K562 (cell line): Measurements from ENCODE around the gene ART1. TPM values are rescaled to one million over a fixed set of nuclear protein-coding genes. Genes with fewer than 3 reads are reported as not detected.

ENCODE experiments used
- CBX2 ChIP-seq: fragments of 200-600 bp; sonication (generic); IDR thresholded peaks from one replicate; pipeline ENCODE4 v1.6.1; 2012; ENCODE audit warnings: mild to moderate bottlenecking, low read length, inconsistent platforms; ENCODE audit not compliant: insufficient read depth, poor library complexity, severe bottlenecking
- CBX5 ChIP-seq: IDR thresholded peaks from 2 replicates; pipeline ENCODE4 v1.6.1; 2014; ENCODE audit warnings: low read depth, borderline replicate concordance
- DPF2 ChIP-seq: fragments of 450-650 bp; IDR thresholded peaks from 2 replicates; pipeline ENCODE4 v1.6.1; 2016
- ESRRA ChIP-seq: fragments of 450-650 bp; IDR thresholded peaks from 2 replicates; pipeline ENCODE4 v1.6.1; 2014; ENCODE audit warnings: low read depth, mild to moderate bottlenecking, moderate library complexity, borderline replicate concordance
- FOXK2 ChIP-seq, 2 experiments: fragments of 450-650 bp; IDR thresholded peaks in 1 of 2; conservative IDR thresholded peaks in 1 of 2; 2 replicates each; pipeline ENCODE4 v1.6.1; 2016; ENCODE audit warnings: low read depth in 2 of 2, mild to moderate bottlenecking in 1 of 2
- GTF2E2 ChIP-seq: fragments of 200-800 bp; sonication (Bioruptor generic); IDR thresholded peaks from 2 replicates; pipeline ENCODE4 v1.6.1; 2016; ENCODE audit warnings: missing genetic modification characterization, missing compliant biosample characterization
- HEY1 ChIP-seq: fragments of 250-450 bp; sonication (Bioruptor Pico); IDR thresholded peaks from 2 replicates; pipeline ENCODE4 v1.5.0; 2020; ENCODE audit warnings: mild to moderate bottlenecking, moderate library complexity, borderline replicate concordance
- HLTF ChIP-seq: fragments of 450-650 bp; IDR thresholded peaks from 2 replicates; pipeline ENCODE4 v1.6.1; 2016
- MECOM ChIP-seq: fragments of 250-450 bp; sonication (Bioruptor Pico); IDR thresholded peaks from 2 replicates; pipeline ENCODE4 v1.8.0; 2022; ENCODE audit warnings: inconsistent platforms
- NONO ChIP-seq, 2 experiments: fragments of 200-400 bp in 1 of 2; fragments of 450-650 bp in 1 of 2; formaldehyde crosslinking in 1 of 2; IDR thresholded peaks; 2 replicates each; pipeline ENCODE4 v1.6.1; 2017; ENCODE audit warnings: low read depth in 2 of 2, mild to moderate bottlenecking in 2 of 2, moderate library complexity in 2 of 2, low read length in 1 of 2
- NUFIP1 ChIP-seq: fragments of 450-650 bp; IDR thresholded peaks from 2 replicates; pipeline ENCODE4 v1.6.1; 2018; ENCODE audit not compliant: partially characterized antibody
- PPARD ChIP-seq: fragments of 250-450 bp; sonication (Bioruptor Pico); IDR thresholded peaks from 2 replicates; pipeline ENCODE4 v1.8.0; 2022; ENCODE audit warnings: inconsistent platforms, mild to moderate bottlenecking, moderate library complexity
- PTBP1 ChIP-seq: fragments of 200-400 bp; formaldehyde crosslinking; IDR thresholded peaks from 2 replicates; pipeline ENCODE4 v1.6.1; 2017; ENCODE audit warnings: low read depth, low read length
- SAFB ChIP-seq: fragments of 200-400 bp; formaldehyde crosslinking; IDR thresholded peaks from 2 replicates; pipeline ENCODE4 v1.6.1; 2017; ENCODE audit warnings: low read depth, low read length, borderline replicate concordance
- SETDB1 ChIP-seq: IDR thresholded peaks from one replicate; pipeline ENCODE4 v1.6.1; 2012; ENCODE audit warnings: low read length, control low read depth, inconsistent platforms
- SIN3A ChIP-seq, 2 experiments: fragments of 150-350 bp in 1 of 2; IDR thresholded peaks; 2 replicates each; pipeline ENCODE4 v1.6.1; 2011 to 2016; ENCODE audit warnings: borderline replicate concordance in 2 of 2, low read depth in 2 of 2, low read length in 2 of 2, mild to moderate bottlenecking in 2 of 2, moderate library complexity in 2 of 2; ENCODE audit not compliant: control insufficient read depth in 1 of 2
- SRSF3 ChIP-seq: fragments of 200-400 bp; formaldehyde crosslinking; IDR thresholded peaks from 2 replicates; pipeline ENCODE4 v1.6.1; 2016; ENCODE audit warnings: mild to moderate bottlenecking, low read length, moderate library complexity; ENCODE audit not compliant: insufficient read depth
- TEAD2 ChIP-seq: fragments of 450-650 bp; IDR thresholded peaks from 2 replicates; pipeline ENCODE4 v1.6.1; 2016; ENCODE audit warnings: missing genetic modification characterization, control low read depth, missing compliant biosample characterization
- ZFX ChIP-seq: sonication (generic); formaldehyde crosslinking; IDR thresholded peaks from 2 replicates; pipeline ENCODE4 v1.8.0; 2022; ENCODE audit warnings: mild to moderate bottlenecking, missing genetic modification reagents, moderate library complexity
- ZNF165 ChIP-seq: fragments of 250-450 bp; sonication (Bioruptor Pico); IDR thresholded peaks from 2 replicates; pipeline ENCODE4 v1.4.0; 2020; ENCODE audit warnings: borderline replicate concordance
- ZNF778 ChIP-seq: fragments of 450-650 bp; formaldehyde crosslinking; IDR thresholded peaks from 2 replicates; pipeline ENCODE4 v1.4.0; 2020; ENCODE audit warnings: mild to moderate bottlenecking, moderate library complexity
- ZSCAN29 ChIP-seq: fragments of 450-650 bp; IDR thresholded peaks from 2 replicates; pipeline ENCODE4 v1.6.1; 2017
- polyA plus RNA-seq, 8 experiments: library from polyadenylated mRNA; depleted of rRNA in 4 of 8; stranded (reverse) in 5 of 8; unstranded in 3 of 8; fragments of >200 nt; fragmentation: Nextera tagmentation in 2 of 8; fragmentation: Illumina TruSeq in 1 of 8; extraction: Ambion mirVana in 2 of 8; extraction: Trizol in 1 of 8; gene quantifications; 2 replicates each; pipeline versions ENCODE4 v1.2.1 to v1.2.3, GENCODE V29; 2011 to 2014; ENCODE audit warnings: inconsistent platforms in 1 of 8, missing spikeins in 1 of 8
- total RNA-seq, 7 experiments: library from RNA; depleted of rRNA in 6 of 7; stranded (reverse); fragments of >200 nt in 6 of 7; fragmentation: Illumina TruSeq in 2 of 7; extraction: Trizol in 2 of 7; gene quantifications; 2 replicates each; pipeline versions ENCODE4 v1.2.1 to v1.2.3, GENCODE V29; 2011 to 2021; ENCODE audit warnings: low replicate concordance in 1 of 7
- TF ChIP-seq, protein P1 (sequence below): fragments of 450-650 bp; IDR thresholded peaks from 2 replicates; pipeline ENCODE4 v1.6.1; 2018; ENCODE audit warnings: mild to moderate bottlenecking, low read depth; ENCODE audit not compliant: partially characterized antibody
- TF ChIP-seq, protein P2 (sequence below): fragments of 200-800 bp; sonication (Bioruptor generic); IDR thresholded peaks from 2 replicates; pipeline ENCODE4 v1.6.1; 2017; ENCODE audit warnings: missing genetic modification characterization, missing compliant biosample characterization
- TF ChIP-seq, protein P3 (sequence below): fragments of 450-650 bp; IDR thresholded peaks from 2 replicates; pipeline ENCODE4 v1.6.1; 2017; ENCODE audit warnings: mild to moderate bottlenecking, moderate library complexity

Gene ART1
- total and polyA plus RNA-seq, 9 of the 15 experiments (the other 6 are each of a cell fraction or from before 2014, with no cell fraction given): not detected

DNA sequence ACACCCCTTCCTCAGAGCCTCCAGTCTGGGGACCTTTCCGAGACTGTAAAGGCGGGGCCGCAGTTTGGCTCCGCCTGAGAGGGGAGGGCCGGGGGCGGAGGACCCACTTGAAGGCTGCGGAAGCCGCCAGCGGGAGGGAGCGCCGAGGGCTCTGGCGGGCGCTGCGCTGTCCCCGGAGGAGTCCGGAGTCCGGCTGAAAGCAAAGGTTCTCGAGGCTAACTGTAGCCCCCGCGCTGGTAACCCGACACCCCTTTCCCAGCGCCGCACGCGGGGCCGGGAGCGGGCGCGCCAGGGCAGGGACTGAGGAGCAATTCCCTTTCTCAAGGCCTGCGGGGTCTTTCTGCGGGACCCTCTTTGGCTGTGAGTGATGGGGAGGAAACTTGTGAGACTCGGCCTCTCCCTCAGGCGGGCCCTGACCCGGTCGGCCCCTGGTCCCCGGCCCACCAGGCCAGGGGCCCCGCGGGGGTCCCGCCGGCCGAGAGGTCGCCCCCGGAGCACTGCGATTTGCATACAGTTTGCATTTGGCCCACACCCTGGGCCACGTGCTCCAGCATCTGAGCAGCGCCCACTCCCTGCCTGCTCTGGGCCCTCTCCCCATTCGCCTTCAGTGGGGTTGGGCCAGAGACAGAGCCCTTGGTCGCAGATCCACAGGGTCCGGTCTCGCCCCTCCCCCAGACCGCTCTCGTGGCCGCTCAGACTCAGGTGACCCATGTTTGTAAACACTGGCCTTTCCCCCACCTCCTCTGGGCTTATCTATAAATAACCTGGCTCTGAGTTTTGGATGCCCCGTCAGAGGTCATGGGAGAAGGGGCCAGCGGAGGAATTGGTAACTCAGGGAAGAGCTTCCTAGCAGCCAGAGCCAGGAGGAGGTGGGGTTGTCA, 2.6 kb upstream of the ART1 start (continued):
- TF ChIP-seq MECOM (CRISPR knock-in tag) (no peak), CBX2 (no peak), ESRRA (peak; percentile 22; the same call in 1 of the 2 replicates), NONO (IDR thresholded peaks at IDR 0.05; ENCODE audit: low read depth in 2 of 2, low read length in 1 of 2) (no peak), NUFIP1 (no peak), ZNF778 (no peak), PPARD (no peak), SETDB1 (no peak), FOXK2 (conservative IDR thresholded peaks at IDR 0.05 in 1 of 2, IDR thresholded peaks at IDR 0.05 in 1 of 2; ENCODE audit: low read depth in 2 of 2) (peak; percentile 95 to 96), ZNF165 (CRISPR knock-in tag) (no peak), GTF2E2 (tag) (peak; percentile 53; the same call in 1 of the 2 replicates), DPF2 (no peak), ZFX (peak; percentile 88), SAFB (no peak), SRSF3 (no peak), PTBP1 (no peak), HLTF (no peak), HEY1 (CRISPR knock-in tag) (no peak), SIN3A (IDR thresholded peaks at IDR 0.05; ENCODE audit: borderline replicate concordance in 2 of 2, control insufficient read depth in 1 of 2, low read depth in 2 of 2, low read length in 2 of 2) (no peak), CBX5 (no peak), TEAD2 (tag) (no peak), ZSCAN29 (no peak)
- TF ChIP-seq, protein P1, sequence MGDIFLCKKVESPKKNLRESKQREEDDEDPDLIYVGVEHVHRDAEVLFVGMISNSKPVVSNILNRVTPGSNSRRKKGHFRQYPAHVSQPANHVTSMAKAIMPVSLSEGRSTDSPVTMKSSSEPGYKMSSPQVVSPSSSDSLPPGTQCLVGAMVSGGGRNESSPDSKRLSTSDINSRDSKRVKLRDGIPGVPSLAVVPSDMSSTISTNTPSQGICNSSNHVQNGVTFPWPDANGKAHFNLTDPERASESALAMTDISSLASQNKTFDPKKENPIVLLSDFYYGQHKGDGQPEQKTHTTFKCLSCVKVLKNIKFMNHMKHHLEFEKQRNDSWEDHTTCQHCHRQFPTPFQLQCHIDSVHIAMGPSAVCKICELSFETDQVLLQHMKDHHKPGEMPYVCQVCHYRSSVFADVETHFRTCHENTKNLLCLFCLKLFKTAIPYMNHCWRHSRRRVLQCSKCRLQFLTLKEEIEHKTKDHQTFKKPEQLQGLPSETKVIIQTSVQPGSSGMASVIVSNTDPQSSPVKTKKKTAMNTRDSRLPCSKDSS: no peak
- TF ChIP-seq, protein P2, sequence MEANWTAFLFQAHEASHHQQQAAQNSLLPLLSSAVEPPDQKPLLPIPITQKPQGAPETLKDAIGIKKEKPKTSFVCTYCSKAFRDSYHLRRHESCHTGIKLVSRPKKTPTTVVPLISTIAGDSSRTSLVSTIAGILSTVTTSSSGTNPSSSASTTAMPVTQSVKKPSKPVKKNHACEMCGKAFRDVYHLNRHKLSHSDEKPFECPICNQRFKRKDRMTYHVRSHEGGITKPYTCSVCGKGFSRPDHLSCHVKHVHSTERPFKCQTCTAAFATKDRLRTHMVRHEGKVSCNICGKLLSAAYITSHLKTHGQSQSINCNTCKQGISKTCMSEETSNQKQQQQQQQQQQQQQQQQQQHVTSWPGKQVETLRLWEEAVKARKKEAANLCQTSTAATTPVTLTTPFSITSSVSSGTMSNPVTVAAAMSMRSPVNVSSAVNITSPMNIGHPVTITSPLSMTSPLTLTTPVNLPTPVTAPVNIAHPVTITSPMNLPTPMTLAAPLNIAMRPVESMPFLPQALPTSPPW (CRISPR knock-in tag): peak; percentile 83
- TF ChIP-seq, protein P3, sequence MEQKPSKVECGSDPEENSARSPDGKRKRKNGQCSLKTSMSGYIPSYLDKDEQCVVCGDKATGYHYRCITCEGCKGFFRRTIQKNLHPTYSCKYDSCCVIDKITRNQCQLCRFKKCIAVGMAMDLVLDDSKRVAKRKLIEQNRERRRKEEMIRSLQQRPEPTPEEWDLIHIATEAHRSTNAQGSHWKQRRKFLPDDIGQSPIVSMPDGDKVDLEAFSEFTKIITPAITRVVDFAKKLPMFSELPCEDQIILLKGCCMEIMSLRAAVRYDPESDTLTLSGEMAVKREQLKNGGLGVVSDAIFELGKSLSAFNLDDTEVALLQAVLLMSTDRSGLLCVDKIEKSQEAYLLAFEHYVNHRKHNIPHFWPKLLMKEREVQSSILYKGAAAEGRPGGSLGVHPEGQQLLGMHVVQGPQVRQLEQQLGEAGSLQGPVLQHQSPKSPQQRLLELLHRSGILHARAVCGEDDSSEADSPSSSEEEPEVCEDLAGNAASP: no peak
